UCSD-AML1 (cell line): Measurements from ENCODE around the gene SLC51B.
"Not testable (repeated sequence)": the region's sequence is repeated elsewhere in the genome, so short reads cannot be mapped to it uniquely, and the experiment has no call there.

Experiments used
- DNase-seq: peaks from one replicate; lab custom pipeline; 2025; ENCODE audit not compliant: unreplicated experiment; lab: John Stamatoyannopoulos, UW

The SLC51B gene

GRCh38 chr15:65044724-65045481 is at the start of gene SLC51B:
TSS of gene SLC51B (plus strand) at chr15:65045387. CDS start at chr15:65050005, 4,618 bp downstream.
- no peak for DNase-seq

GRCh38 chr15:64997066-64997465 is 48.1 kb upstream of the SLC51B start:
- DNase-seq = no peak

- no peak for DNase-seq
Measured at GRCh38 chr15:64997745-64998375, 47.3 kb upstream of the SLC51B start.

GRCh38 chr15:65004993-65005392 is 40.2 kb upstream of the SLC51B start:
- DNase-seq = no peak

- DNase-seq = no peak
Measured at GRCh38 chr15:65006876-65007275, 38.3 kb upstream of the SLC51B start.

- DNase-seq = no peak
Measured at GRCh38 chr15:65008983-65009382, 36.2 kb upstream of the SLC51B start.

- not testable (repeated sequence) for DNase-seq
Measured at GRCh38 chr15:65011198-65011597, 34.0 kb upstream of the SLC51B start.

GRCh38 chr15:65020419-65020818 is 24.8 kb upstream of the SLC51B start:
- DNase-seq = no peak

GRCh38 chr15:65021488-65021887 is 23.7 kb upstream of the SLC51B start:
- DNase-seq = no peak

- DNase-seq = no peak
Measured at GRCh38 chr15:65026756-65027155, 18.4 kb upstream of the SLC51B start.

GRCh38 chr15:65027593-65027992 is 17.6 kb upstream of the SLC51B start:
- no peak for DNase-seq

- no peak for DNase-seq
Measured at GRCh38 chr15:65028338-65028737, 16.8 kb upstream of the SLC51B start.

GRCh38 chr15:65028921-65029735 is 16.1 kb upstream of the SLC51B start, which contains the start of gene MTFMT:
TSS of gene MTFMT (minus strand) at chr15:65029639. CDS start at chr15:65029613, 26 bp downstream.
- peak; percentile 89 for DNase-seq

GRCh38 chr15:65029736-65030208 is 15.4 kb upstream of the SLC51B start:
- no peak for DNase-seq

GRCh38 chr15:65032801-65033537 is 12.2 kb upstream of the SLC51B start:
- DNase-seq = no peak

- DNase-seq = no peak
Measured at GRCh38 chr15:65033659-65034269, 11.4 kb upstream of the SLC51B start.

GRCh38 chr15:65034719-65035118 is 10.5 kb upstream of the SLC51B start:
- no peak for DNase-seq

GRCh38 chr15:65037309-65037708 is 7.9 kb upstream of the SLC51B start:
- no peak for DNase-seq

GRCh38 chr15:65038428-65038827 is 6.8 kb upstream of the SLC51B start:
- DNase-seq = no peak

GRCh38 chr15:65038836-65039235 is 6.4 kb upstream of the SLC51B start:
- DNase-seq = no peak
